ENCODE measurements around the gene INTS15. TPM values are rescaled to one million over a fixed set of nuclear protein-coding genes. Genes with fewer than 3 reads are reported as not detected.
A peak's percentile ranks its signal among the peaks of the same experiment; 100 is the strongest.

INTS15 gene
- polyA plus RNA-seq, 6 donors from 2014 or later: 27.1 to 47.7 (median 34.4) TPM

- peak; percentile 33 for DNase-seq
- H3K4me3 Mint-ChIP-seq: peak within 1 kb of the TSS; percentile 77 to 93 (median 89)
- H3K27me3 Mint-ChIP-seq: no peaks in the 10 kb centered on the region
- H3K27ac Mint-ChIP-seq: peak within 1 kb of the TSS in 2 of 6 donors; percentile 66 to 86
- H3K9me3 Mint-ChIP-seq: no peaks in the 10 kb centered on the region
- H3K36me3 Mint-ChIP-seq: no peaks in the 10 kb centered on the region
- peaks cover 12 to 31% (median 29%) of the 10 kb centered on the region in 3 donors for H3K4me1 Mint-ChIP-seq
- peak; percentile 74 to 79 for ATAC-seq (ENCODE audit: low read depth in 2 of 2)
Observed at GRCh38 chr7:6614953-6615722, 25.3 kb downstream of the INTS15 start, which contains the start of gene ZNF853. TSS of gene ZNF853 (plus strand) at chr7:6615610. CDS start at chr7:6616175, 565 bp downstream.

DNA sequence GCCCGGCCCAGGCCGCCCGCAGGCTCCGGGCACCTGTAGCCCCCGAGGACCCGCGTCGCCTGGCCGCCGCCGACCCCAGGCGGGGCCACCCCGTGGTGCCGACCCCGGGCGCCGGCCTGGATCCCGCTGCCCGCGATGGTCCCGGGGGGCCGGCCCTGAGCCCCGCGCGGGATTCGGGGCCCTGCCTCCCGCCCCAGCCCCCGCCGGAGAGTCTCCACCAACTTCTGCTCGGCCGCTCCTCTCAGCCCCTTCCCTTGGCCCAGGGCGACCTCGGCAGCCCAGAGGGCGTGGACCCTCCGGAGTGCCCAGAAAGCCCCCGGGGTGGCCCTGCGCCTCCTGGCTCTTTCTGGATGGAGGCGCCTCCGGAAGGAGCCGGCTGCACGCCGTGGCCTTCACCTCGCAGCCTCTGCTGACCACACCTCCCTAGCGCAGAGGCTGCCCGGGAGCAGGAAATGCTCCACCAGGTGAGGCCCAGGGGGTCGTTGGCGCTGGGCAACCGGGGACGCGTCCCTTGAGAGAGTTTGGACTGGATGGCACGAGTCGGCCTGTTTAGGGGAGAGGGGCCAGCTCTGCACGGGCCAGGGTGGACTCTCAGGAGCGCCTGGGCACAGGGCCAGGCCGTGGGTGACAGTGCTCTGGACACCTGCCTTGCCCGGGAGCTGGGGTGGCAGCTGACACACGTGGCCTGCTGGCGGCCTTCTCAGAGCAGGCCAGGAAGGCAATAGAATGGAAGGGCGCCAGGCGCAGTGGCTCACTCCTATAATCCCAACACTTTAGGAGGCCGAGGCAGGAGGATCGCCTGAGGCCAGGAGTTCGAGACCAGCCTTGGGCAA is 26.1 kb downstream of the INTS15 start:
- no peaks in the 10 kb centered on the region for H3K36me3 Mint-ChIP-seq
- H3K27ac Mint-ChIP-seq: no peak overlapping the region
- peak overlapping the region; percentile 36 to 88 (median 74) for H3K4me3 Mint-ChIP-seq
- DNase-seq (no peak), ATAC-seq (ENCODE audit: low read depth in 2 of 2) (peak; percentile 24)
- H3K4me1 Mint-ChIP-seq: peaks cover 19 to 37% (median 36%) of the 10 kb centered on the region in 3 donors
- no peaks in the 10 kb centered on the region for H3K9me3 Mint-ChIP-seq
- H3K27me3 Mint-ChIP-seq: no peaks in the 10 kb centered on the region

DNA sequence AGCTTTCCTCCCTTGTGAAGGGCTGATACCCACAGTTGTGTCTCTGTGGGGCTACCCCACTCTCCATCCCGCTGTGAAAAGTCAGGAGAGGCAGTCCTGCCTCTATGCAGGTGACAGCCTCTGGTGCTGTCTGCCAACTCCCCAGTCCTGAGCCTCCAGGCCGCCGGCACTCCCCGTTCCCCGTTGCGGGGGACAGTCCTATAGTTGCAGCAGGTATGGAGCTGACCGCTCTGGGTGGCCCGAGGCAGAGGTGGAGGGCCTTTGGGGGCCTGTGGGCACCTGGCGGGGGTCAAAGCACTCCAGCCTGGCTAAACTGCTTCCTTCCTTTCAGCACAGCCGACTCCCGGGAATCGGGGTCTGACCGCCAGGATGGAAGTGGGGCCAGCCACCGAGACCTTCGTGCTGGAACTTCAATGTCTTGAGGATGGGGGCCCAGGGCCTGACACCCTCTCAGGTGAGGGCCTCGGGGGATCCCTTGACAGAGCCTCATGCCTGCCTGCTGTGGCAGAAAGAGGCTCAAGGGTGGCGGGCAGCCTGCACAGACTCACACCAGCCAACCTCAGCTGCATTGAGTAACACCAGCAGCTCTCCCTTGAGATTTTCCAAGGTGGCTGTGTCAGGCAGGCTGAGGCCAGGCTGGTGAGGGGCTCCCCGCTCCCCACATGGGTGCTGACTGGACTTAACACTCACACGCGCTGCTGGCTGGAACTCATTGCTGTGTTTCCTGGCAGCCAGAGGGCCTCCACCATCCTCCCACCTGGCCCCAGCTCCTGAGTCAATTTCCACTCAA is 27.2 kb downstream of the INTS15 start:
- DNase-seq (no peak), ATAC-seq (ENCODE audit: low read depth in 2 of 2) (no peak)
- H3K27ac Mint-ChIP-seq: peak overlapping the region in 2 of 6 donors; percentile 76 to 83
- no peaks in the 10 kb centered on the region for H3K27me3 Mint-ChIP-seq
- H3K9me3 Mint-ChIP-seq: peaks cover 0 to 2% (median 0%) of the 10 kb centered on the region in 7 donors
- peak overlapping the region; percentile 55 to 88 (median 77) for H3K4me3 Mint-ChIP-seq
- H3K4me1 Mint-ChIP-seq: peaks cover 24 to 46% (median 41%) of the 10 kb centered on the region in 3 donors
- H3K36me3 Mint-ChIP-seq: peaks cover 0 to 5% of the 10 kb centered on the region in 2 donors

DNA sequence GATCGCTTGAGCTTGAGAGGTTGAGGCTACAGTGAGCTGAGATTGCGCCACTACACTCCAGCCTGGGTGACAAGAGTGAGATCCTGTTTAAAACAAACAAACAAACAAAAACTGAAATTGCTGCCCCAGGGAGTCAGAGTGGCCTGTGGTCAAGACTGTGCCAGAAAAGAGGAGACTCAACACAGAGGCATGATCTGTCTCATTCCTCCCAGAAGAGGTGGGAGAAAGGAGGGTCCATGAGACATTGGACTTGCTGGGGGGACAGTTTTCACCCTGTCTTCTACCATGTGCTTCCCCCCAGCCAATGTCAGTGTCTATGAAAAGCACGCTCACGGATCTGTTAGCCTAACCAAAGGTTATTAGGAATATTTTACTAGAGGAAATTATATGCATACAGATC is 28.8 kb downstream of the INTS15 start:
- H3K4me1 Mint-ChIP-seq: peaks cover 24 to 53% (median 43%) of the 10 kb centered on the region in 3 donors
- no peak overlapping the region for H3K27ac Mint-ChIP-seq
- H3K27me3 Mint-ChIP-seq: no peaks in the 10 kb centered on the region
- ATAC-seq (ENCODE audit: low read depth in 2 of 2): no peak
- peak overlapping the region in 3 of 8 donors; percentile 16 to 82 (median 78) for H3K4me3 Mint-ChIP-seq
- H3K36me3 Mint-ChIP-seq: peaks cover 0 to 5% of the 10 kb centered on the region in 2 donors
- no peak for DNase-seq
- H3K9me3 Mint-ChIP-seq: peaks cover 0 to 2% (median 0%) of the 10 kb centered on the region in 7 donors

DNA sequence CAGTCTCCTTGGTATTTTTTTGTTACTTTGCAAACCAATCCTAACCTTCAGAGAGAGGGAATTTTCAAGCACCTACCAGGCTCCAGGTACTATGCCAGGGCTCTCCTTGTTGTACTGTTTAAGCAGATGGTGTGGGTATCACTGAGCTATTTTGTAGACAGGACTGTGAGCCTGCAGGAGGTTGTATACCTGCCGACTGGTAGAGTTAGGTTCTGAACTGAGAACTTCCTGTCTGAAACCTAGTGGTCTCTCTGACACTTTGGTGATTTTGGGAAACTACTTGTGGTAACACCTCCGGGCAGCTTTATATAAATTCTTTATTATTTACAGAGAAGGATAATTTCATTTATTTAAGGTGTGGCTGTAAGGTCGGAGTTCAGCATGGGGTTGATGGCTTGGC is 30.1 kb downstream of the INTS15 start:
- no peak for DNase-seq
- no peak overlapping the region for H3K4me3 Mint-ChIP-seq
- no peak for ATAC-seq (ENCODE audit: low read depth in 2 of 2)
- H3K27me3 Mint-ChIP-seq: no peaks in the 10 kb centered on the region
- H3K9me3 Mint-ChIP-seq: peaks cover 0 to 2% (median 0%) of the 10 kb centered on the region in 7 donors
- peak overlapping the region in 3 of 6 donors; percentile 19 to 63 (median 54) for H3K27ac Mint-ChIP-seq
- peaks cover 27 to 60% (median 47%) of the 10 kb centered on the region in 3 donors for H3K4me1 Mint-ChIP-seq
- peaks cover 0 to 5% of the 10 kb centered on the region in 2 donors for H3K36me3 Mint-ChIP-seq

- Mint-ChIP-seq H3K9me3 (peaks cover 0 to 2% (median 0%) of the 10 kb centered on the region in 7 donors), H3K36me3 (peaks cover 0 to 5% of the 10 kb centered on the region in 2 donors), H3K4me3 (peak overlapping the region; percentile 7 to 81 (median 70)), H3K4me1 (peaks cover 27 to 56% (median 41%) of the 10 kb centered on the region in 3 donors), H3K27ac (peak overlapping the region in 2 of 6 donors; percentile 30 to 75), H3K27me3 (no peaks in the 10 kb centered on the region)
- ATAC-seq (ENCODE audit: low read depth in 2 of 2) (peak; percentile 35 to 44), DNase-seq (no peak)
Observed at GRCh38 chr7:6621195-6622133, 31.6 kb downstream of the INTS15 start.

DNA sequence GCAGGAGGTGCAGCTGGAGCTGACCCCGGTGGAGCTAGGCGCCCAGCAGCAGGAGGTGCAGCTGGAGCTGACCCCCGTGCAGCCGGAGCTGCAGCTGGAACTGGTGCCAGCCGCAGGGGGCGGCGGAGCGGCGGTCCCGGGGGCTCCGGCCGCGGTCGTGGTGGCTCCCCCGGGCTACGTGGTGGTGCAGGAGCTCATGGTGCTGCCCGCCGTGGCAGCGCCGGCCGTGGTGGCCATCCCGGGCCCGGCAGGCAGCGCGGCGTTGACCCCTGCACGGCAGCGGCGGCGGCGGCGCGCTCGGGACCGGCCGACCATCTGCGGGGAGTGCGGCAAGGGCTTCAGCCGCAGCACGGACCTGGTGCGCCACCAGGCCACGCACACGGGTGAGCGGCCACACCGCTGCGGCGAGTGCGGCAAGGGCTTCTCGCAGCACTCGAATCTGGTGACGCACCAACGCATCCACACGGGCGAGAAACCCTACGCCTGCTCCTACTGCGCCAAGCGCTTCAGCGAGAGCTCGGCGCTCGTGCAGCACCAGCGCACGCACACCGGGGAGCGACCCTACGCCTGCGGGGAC is 32.4 kb downstream of the INTS15 start:
- H3K4me1 Mint-ChIP-seq: peaks cover 27 to 56% (median 35%) of the 10 kb centered on the region in 3 donors
- H3K36me3 Mint-ChIP-seq: peaks cover 0 to 5% of the 10 kb centered on the region in 2 donors
- ATAC-seq (ENCODE audit: low read depth in 2 of 2) (no peak), DNase-seq (no peak)
- H3K9me3 Mint-ChIP-seq: peaks cover 0 to 2% (median 0%) of the 10 kb centered on the region in 7 donors
- H3K27me3 Mint-ChIP-seq: no peaks in the 10 kb centered on the region
- no peak overlapping the region for H3K27ac Mint-ChIP-seq
- H3K4me3 Mint-ChIP-seq: no peak overlapping the region

- DNase-seq: peak; percentile 42
- Mint-ChIP-seq H3K4me1 (peaks cover 27 to 47% (median 28%) of the 10 kb centered on the region in 3 donors), H3K4me3 (peak overlapping the region in 6 of 8 donors; percentile 55 to 84 (median 76)), H3K27ac (peak overlapping the region; percentile 66 to 94 (median 85)), H3K27me3 (no peaks in the 10 kb centered on the region), H3K36me3 (peaks cover 0 to 5% of the 10 kb centered on the region in 2 donors), H3K9me3 (peaks cover 0 to 2% (median 0%) of the 10 kb centered on the region in 7 donors)
- ATAC-seq (ENCODE audit: low read depth in 2 of 2): peak; percentile 87 to 90
Observed at GRCh38 chr7:6623589-6624245, 33.9 kb downstream of the INTS15 start.

DNA sequence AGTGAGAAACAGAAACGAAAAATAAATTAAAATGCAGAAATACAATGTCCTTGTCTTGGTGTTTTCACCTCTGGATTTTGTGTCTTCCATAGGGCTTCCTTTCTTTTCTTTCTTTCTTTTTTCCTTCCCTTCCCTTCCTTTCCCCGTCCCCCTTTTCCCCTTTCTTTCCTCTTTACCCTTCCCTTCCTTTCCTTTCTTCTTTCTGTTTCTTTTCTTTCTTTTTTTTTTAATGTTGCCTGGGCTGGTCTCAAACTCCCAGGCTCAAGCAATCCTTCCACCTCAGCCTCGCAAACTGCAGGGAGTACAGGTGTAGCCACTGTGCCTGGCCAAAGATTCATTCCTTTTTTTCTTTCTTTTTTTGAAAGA is 34.4 kb downstream of the INTS15 start:
- DNase-seq (no peak), ATAC-seq (ENCODE audit: low read depth in 2 of 2) (no peak)
- H3K27me3 Mint-ChIP-seq: no peaks in the 10 kb centered on the region
- peak overlapping the region; percentile 81 to 95 (median 92) for H3K27ac Mint-ChIP-seq
- peaks cover 0 to 2% (median 0%) of the 10 kb centered on the region in 7 donors for H3K9me3 Mint-ChIP-seq
- peak overlapping the region; percentile 52 to 85 (median 76) for H3K4me3 Mint-ChIP-seq
- H3K36me3 Mint-ChIP-seq: peaks cover 0 to 5% of the 10 kb centered on the region in 2 donors
- H3K4me1 Mint-ChIP-seq: peaks cover 27 to 43% (median 28%) of the 10 kb centered on the region in 3 donors

DNA sequence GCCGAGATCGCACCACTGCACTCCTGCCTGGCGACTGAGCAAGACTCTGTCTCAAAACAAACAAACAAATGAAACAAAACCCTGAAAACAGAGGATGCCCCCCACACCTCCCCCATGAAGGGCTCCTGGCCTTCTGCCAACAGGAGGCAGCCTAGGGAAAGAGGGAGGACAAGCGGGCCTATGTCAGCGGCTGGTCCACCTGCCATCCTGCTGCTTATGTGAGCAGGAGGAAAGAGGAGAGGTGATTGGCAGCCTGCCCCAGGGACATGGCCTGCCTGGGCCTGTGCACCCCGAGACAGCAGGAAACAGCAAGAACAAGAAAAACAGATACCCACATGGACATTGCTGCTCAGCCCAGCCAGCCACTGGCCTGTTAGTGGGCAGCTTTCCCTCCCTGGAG is 38.2 kb downstream of the INTS15 start:
- ATAC-seq (ENCODE audit: low read depth in 2 of 2): no peak
- H3K27ac Mint-ChIP-seq: no peak overlapping the region

More for the DNA sequence above, 38.2 kb downstream of the INTS15 start:
- Mint-ChIP-seq H3K36me3 (no peaks in the 10 kb centered on the region), H3K9me3 (no peaks in the 10 kb centered on the region), H3K4me1 (peaks cover 11 to 17% (median 12%) of the 10 kb centered on the region in 3 donors), H3K4me3 (no peak overlapping the region), H3K27me3 (no peaks in the 10 kb centered on the region)
- no peak for DNase-seq

Data from naive B cell (primary cell).